Type B pancreatic cell (in vitro differentiated cells): Measurements from ENCODE around the gene RAB6A. TPM values are rescaled to one million over a fixed set of nuclear protein-coding genes. Genes with fewer than 3 reads are reported as not detected.

Source experiments
- DNase-seq: peaks from one replicate; pipeline ENCODE4 v3.0.0; 2021; ENCODE audit warnings: mixed read lengths; ENCODE audit not compliant: unreplicated experiment; ENCODE audit errors: extremely low spot score
- H3K27ac Mint-ChIP-seq: 2 replicates; pipeline ENCODE4 v1.8.0; 2021; ENCODE audit warnings: mild to moderate bottlenecking, mixed read lengths
- H3K27me3 Mint-ChIP-seq: 2 replicates; pipeline ENCODE4 v1.8.0; 2021; ENCODE audit warnings: mixed read lengths
- H3K36me3 Mint-ChIP-seq: 2 replicates; pipeline ENCODE4 v1.8.0; 2021; ENCODE audit warnings: mixed read lengths
- H3K4me1 Mint-ChIP-seq: one replicate; pipeline ENCODE4 v1.8.0; 2021; ENCODE audit warnings: mixed read lengths; ENCODE audit not compliant: unreplicated experiment
- H3K4me3 Mint-ChIP-seq: 2 replicates; pipeline ENCODE4 v1.8.0; 2021; ENCODE audit warnings: mild to moderate bottlenecking, mixed read lengths
- H3K9me3 Mint-ChIP-seq: 2 replicates; pipeline ENCODE4 v1.8.0; 2021; ENCODE audit warnings: mixed read lengths
- total RNA-seq: library from RNA; stranded (reverse); gene quantifications from 2 replicates; pipeline ENCODE4 v1.2.1, GENCODE V29; 2021; ENCODE audit warnings: low replicate concordance
- TF ChIP-seq, protein P1 (sequence below): fragments of 200-600 bp; sonication (generic); conservative IDR thresholded peaks from 2 replicates; pipeline ENCODE4 v1.5.0; 2021; ENCODE audit warnings: antibody characterized with exemption, mild to moderate bottlenecking

Gene RAB6A
- total RNA-seq, 1 donor from 2014 or later: 86.7 TPM

DNA sequence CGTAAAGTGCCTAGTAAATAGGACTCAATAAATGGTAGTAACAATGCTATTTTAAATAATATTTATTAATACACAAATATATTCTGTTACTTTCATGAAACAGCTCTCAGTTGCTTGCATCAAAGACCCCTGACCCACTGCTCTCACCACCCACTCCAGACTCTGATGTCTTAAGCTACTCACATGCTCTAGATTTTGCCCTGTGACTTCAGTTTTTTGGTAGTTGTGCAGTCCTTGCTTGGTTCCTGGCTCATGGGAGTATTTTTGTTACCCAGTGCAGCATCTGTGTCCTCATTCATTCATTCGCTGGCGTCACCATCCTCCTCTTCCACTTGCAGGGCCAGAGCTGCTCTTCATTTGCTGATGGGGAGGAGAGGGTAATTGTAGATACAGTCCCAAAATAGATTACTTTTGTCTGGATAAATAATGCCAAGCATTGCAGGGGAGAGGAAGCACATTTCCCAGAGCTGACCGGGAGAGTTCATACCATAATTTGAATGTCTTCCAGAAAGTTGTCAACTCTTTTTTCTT lies 39.5 kb upstream of the RAB6A start:
- H3K27ac Mint-ChIP-seq: no peak overlapping the region
- no peaks in the 10 kb centered on the region for H3K27me3 Mint-ChIP-seq

DNA sequence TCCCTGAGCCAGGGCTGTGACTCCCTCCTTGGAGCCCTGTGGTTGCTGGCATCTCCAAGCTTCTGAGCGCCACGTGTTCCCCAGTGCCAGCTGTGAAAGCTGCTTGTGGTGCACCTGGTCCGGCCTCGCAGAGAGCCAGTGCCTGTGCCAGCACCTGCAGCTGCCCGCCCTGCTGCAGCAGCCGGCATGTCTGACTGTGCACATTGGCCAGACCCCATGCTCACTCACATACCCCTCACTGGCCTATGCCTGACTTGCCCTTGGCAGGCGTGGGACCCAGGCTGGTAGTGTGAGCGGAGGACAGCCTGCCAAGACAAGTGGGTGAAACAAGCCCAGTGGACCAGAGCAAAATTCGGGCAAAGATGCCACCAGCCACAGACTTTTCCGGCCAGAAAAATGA lies 36.6 kb upstream of the RAB6A start:
- no peak overlapping the region for H3K4me3 Mint-ChIP-seq

More for the DNA sequence above, 39.5 kb upstream of the RAB6A start:
- Mint-ChIP-seq H3K9me3 (no peaks in the 10 kb centered on the region), H3K36me3 (peaks cover 4% of the 10 kb centered on the region), H3K4me1 (no peaks in the 10 kb centered on the region), H3K4me3 (no peak overlapping the region)
- TF ChIP-seq, protein P1, sequence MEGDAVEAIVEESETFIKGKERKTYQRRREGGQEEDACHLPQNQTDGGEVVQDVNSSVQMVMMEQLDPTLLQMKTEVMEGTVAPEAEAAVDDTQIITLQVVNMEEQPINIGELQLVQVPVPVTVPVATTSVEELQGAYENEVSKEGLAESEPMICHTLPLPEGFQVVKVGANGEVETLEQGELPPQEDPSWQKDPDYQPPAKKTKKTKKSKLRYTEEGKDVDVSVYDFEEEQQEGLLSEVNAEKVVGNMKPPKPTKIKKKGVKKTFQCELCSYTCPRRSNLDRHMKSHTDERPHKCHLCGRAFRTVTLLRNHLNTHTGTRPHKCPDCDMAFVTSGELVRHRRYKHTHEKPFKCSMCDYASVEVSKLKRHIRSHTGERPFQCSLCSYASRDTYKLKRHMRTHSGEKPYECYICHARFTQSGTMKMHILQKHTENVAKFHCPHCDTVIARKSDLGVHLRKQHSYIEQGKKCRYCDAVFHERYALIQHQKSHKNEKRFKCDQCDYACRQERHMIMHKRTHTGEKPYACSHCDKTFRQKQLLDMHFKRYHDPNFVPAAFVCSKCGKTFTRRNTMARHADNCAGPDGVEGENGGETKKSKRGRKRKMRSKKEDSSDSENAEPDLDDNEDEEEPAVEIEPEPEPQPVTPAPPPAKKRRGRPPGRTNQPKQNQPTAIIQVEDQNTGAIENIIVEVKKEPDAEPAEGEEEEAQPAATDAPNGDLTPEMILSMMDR: no peak
- no peak for DNase-seq

DNA sequence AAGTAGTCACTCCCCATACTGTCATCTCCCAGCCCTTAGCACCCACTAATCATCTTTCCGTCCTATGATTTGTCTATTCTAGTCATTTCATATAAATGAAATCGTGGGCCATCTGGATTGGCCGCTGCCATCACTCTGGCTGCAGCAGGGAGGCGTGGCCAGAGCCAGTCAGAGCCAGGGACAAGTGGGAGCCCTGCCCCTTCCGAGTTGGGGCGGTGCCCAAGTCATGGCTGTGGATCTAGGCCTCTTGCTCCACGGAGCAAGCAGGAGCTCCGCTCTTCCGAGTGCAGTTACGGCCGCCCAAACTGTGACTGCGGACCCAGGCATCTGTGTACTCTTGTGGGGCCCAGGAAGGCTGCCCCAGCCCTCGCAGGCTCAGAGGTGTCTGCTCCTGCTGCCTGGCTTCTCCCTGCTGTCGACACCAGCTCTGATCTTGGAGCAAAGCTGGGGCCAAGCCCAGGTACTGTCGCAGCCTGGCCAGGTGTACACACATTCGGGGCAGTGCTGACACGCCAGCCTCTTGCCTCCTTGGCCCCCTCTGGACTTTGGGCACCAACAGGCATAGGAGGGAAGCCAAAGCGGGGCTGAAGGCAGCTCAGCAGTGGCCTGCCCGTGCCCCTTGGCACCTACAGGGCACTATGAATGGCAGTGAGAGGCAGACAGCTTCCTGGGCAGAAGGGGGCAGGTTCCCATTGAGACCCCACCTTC lies 35.2 kb upstream of the RAB6A start:
- no peak overlapping the region for H3K27ac Mint-ChIP-seq
- TF ChIP-seq, protein P1: no peak
- DNase-seq: no peak

More for the DNA sequence above, 36.6 kb upstream of the RAB6A start:
- Mint-ChIP-seq H3K4me1 (no peaks in the 10 kb centered on the region), H3K9me3 (no peaks in the 10 kb centered on the region), H3K27ac (no peak overlapping the region), H3K36me3 (peaks cover 8% of the 10 kb centered on the region), H3K27me3 (no peaks in the 10 kb centered on the region)
- TF ChIP-seq, protein P1: no peak
- no peak for DNase-seq

DNA sequence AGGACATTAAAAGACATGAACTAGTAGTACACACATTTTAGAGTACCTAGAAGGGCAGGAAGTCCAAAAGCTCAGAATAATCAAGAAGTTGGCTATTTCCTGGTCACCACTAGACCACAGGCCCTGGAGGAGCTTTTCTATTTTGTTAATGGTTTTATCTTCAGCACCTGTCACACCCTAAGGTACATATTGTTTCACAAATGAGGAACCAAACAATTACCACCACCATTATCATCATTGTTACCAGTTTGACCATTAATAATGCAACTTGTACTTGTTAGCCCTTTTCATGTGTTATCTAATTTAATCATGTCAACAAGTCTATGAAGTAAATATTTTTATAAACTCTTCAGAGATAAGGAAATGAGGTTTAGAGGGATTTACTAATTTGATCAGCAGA lies 31.7 kb upstream of the RAB6A start:
- TF ChIP-seq, protein P1: no peak
- Mint-ChIP-seq H3K27me3 (no peaks in the 10 kb centered on the region), H3K4me3 (no peak overlapping the region), H3K9me3 (no peaks in the 10 kb centered on the region), H3K4me1 (peaks cover 7% of the 10 kb centered on the region), H3K36me3 (peaks cover 4% of the 10 kb centered on the region), H3K27ac (no peak overlapping the region)
- no peak for DNase-seq

More for the DNA sequence above, 35.2 kb upstream of the RAB6A start:
- Mint-ChIP-seq H3K4me1 (no peaks in the 10 kb centered on the region), H3K36me3 (peaks cover 8% of the 10 kb centered on the region), H3K27me3 (no peaks in the 10 kb centered on the region), H3K9me3 (no peaks in the 10 kb centered on the region), H3K4me3 (no peak overlapping the region)

DNA sequence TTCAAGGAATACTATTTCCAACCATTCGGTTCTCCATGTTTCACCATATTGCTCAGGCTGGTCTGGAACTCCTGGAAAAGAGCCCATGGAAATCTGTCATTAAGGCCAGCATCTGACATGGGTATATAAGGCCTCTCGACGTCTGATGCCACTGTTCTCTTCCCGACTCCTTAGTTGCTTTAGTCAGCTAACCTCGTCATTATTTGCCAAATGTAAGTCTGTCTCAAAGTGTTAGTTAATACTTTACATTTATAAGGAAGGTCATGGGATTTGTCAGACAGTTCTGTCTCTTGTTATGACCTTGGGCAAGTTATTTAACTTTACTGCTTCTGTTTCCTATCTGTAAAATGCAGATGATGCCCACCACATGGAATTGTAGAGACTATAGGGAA lies 28.4 kb upstream of the RAB6A start:
- TF ChIP-seq, protein P1: no peak
- H3K27ac Mint-ChIP-seq: peak overlapping the region; percentile 34
- H3K36me3 Mint-ChIP-seq: peaks cover 4% of the 10 kb centered on the region
- no peaks in the 10 kb centered on the region for H3K9me3 Mint-ChIP-seq
- no peaks in the 10 kb centered on the region for H3K27me3 Mint-ChIP-seq
- no peak for DNase-seq
- H3K4me1 Mint-ChIP-seq: peaks cover 10% of the 10 kb centered on the region
- peak overlapping the region; percentile 99 for H3K4me3 Mint-ChIP-seq
